ENCODE results near the gene PIEZO2.

Gene PIEZO2

GRCh38 chr18:10899481-10899880, 249.9 kb downstream of the PIEZO2 start:
- no peak overlapping the region for H2BK12ac ChIP-seq (ENCODE audit: low read length)
- H3K23ac ChIP-seq (ENCODE audit: low read length): no peak overlapping the region
- H2BK120ac ChIP-seq (ENCODE audit: insufficient read depth, low read length, poor library complexity): no peak overlapping the region
- no peak overlapping the region for H3K9ac ChIP-seq (ENCODE audit: low read length)
- H3K79me2 ChIP-seq (ENCODE audit: control insufficient read depth, insufficient read depth, low read length, poor library complexity): no peaks in the 10 kb centered on the region
- H3K4me1 ChIP-seq (ENCODE audit: control insufficient read depth in 1 of 2, insufficient read depth in 2 of 2, low read length in 2 of 2): no peaks in the 10 kb centered on the region
- DNase-seq: no peak
- no peak overlapping the region for H3K27ac ChIP-seq (ENCODE audit: low read depth, low read length)
- no peak overlapping the region for H4K91ac ChIP-seq (ENCODE audit: low read depth, low read length)
- no peak overlapping the region for H4K12ac ChIP-seq (ENCODE audit: low read depth, low read length)
- H3K36me3 ChIP-seq (ENCODE audit: control insufficient read depth in 1 of 2, insufficient read depth in 2 of 2, low read length in 2 of 2): no peaks in the 10 kb centered on the region
- H3K4ac ChIP-seq (ENCODE audit: low read depth, low read length): no peak overlapping the region
- H4K8ac ChIP-seq (ENCODE audit: low read depth, low read length): no peak overlapping the region
- no peak overlapping the region for H2AFZ ChIP-seq (ENCODE audit: insufficient read depth, low read length, poor library complexity)
- no peak overlapping the region for H3K4me2 ChIP-seq (ENCODE audit: low read length)
- H3K4me3 ChIP-seq (ENCODE audit: low read depth, low read length): no peak overlapping the region
- no peak overlapping the region for H3K14ac ChIP-seq (ENCODE audit: low read length)
- H3K9me3 ChIP-seq (ENCODE audit: insufficient read depth, low read depth, low read length): no peaks in the 10 kb centered on the region
- no peak overlapping the region for H2AK5ac ChIP-seq (ENCODE audit: low read length)
- no peak overlapping the region for H3K18ac ChIP-seq (ENCODE audit: low read length)
- WGBS (ENCODE audit: extremely low coverage, insufficient coverage, insufficient read length): no CpG with 5 or more reads among the region's 1 CpG
- no peak overlapping the region for H2BK5ac ChIP-seq (ENCODE audit: low read depth, low read length, poor library complexity)
- H3K27me3 ChIP-seq (ENCODE audit: insufficient read depth, low read length): no peaks in the 10 kb centered on the region
- H3K79me1 ChIP-seq (ENCODE audit: low read length): no peaks in the 10 kb centered on the region

GRCh38 chr18:10898417-10898974, 250.9 kb downstream of the PIEZO2 start:
- Histone ChIP-seq H3K4me2 (ENCODE audit: low read length) (no peak overlapping the region), H4K8ac (ENCODE audit: low read depth, low read length) (no peak overlapping the region), H2BK120ac (ENCODE audit: insufficient read depth, low read length, poor library complexity) (no peak overlapping the region), H3K79me2 (ENCODE audit: control insufficient read depth, insufficient read depth, low read length, poor library complexity) (no peaks in the 10 kb centered on the region), H3K27ac (ENCODE audit: low read depth, low read length) (no peak overlapping the region), H3K9ac (ENCODE audit: low read length) (no peak overlapping the region), H3K27me3 (ENCODE audit: insufficient read depth, low read length) (no peaks in the 10 kb centered on the region), H2BK5ac (ENCODE audit: low read depth, low read length, poor library complexity) (no peak overlapping the region), H3K4me1 (ENCODE audit: control insufficient read depth in 1 of 2, insufficient read depth in 2 of 2, low read length in 2 of 2) (no peaks in the 10 kb centered on the region), H3K79me1 (ENCODE audit: low read length) (no peaks in the 10 kb centered on the region), H4K12ac (ENCODE audit: low read depth, low read length) (no peak overlapping the region), H3K18ac (ENCODE audit: low read length) (no peak overlapping the region), H3K4me3 (ENCODE audit: low read depth, low read length) (no peak overlapping the region), H3K14ac (ENCODE audit: low read length) (no peak overlapping the region), H2AFZ (ENCODE audit: insufficient read depth, low read length, poor library complexity) (no peak overlapping the region), H2BK12ac (ENCODE audit: low read length) (no peak overlapping the region), H2AK5ac (ENCODE audit: low read length) (no peak overlapping the region), H4K91ac (ENCODE audit: low read depth, low read length) (no peak overlapping the region), H3K23ac (ENCODE audit: low read length) (no peak overlapping the region), H3K9me3 (ENCODE audit: insufficient read depth, low read depth, low read length) (no peaks in the 10 kb centered on the region), H3K36me3 (ENCODE audit: control insufficient read depth in 1 of 2, insufficient read depth in 2 of 2, low read length in 2 of 2) (no peaks in the 10 kb centered on the region), H3K4ac (ENCODE audit: low read depth, low read length) (no peak overlapping the region)
- DNase-seq: no peak
- 100% methylated on average over 1 of the region's 4 CpGs for WGBS (ENCODE audit: extremely low coverage, insufficient coverage, insufficient read length)

- Histone ChIP-seq H2AFZ (ENCODE audit: insufficient read depth, low read length, poor library complexity) (no peak overlapping the region), H3K36me3 (ENCODE audit: control insufficient read depth in 1 of 2, insufficient read depth in 2 of 2, low read length in 2 of 2) (no peaks in the 10 kb centered on the region), H3K4me1 (ENCODE audit: control insufficient read depth in 1 of 2, insufficient read depth in 2 of 2, low read length in 2 of 2) (no peaks in the 10 kb centered on the region), H3K27me3 (ENCODE audit: insufficient read depth, low read length) (no peaks in the 10 kb centered on the region), H3K14ac (ENCODE audit: low read length) (no peak overlapping the region), H3K27ac (ENCODE audit: low read depth, low read length) (no peak overlapping the region), H3K4ac (ENCODE audit: low read depth, low read length) (no peak overlapping the region), H3K79me2 (ENCODE audit: control insufficient read depth, insufficient read depth, low read length, poor library complexity) (no peaks in the 10 kb centered on the region), H4K8ac (ENCODE audit: low read depth, low read length) (no peak overlapping the region), H3K9ac (ENCODE audit: low read length) (no peak overlapping the region), H3K4me2 (ENCODE audit: low read length) (no peak overlapping the region), H2BK12ac (ENCODE audit: low read length) (no peak overlapping the region), H3K18ac (ENCODE audit: low read length) (no peak overlapping the region), H3K9me3 (ENCODE audit: insufficient read depth, low read depth, low read length) (no peaks in the 10 kb centered on the region), H2BK120ac (ENCODE audit: insufficient read depth, low read length, poor library complexity) (no peak overlapping the region), H3K79me1 (ENCODE audit: low read length) (no peaks in the 10 kb centered on the region), H3K23ac (ENCODE audit: low read length) (no peak overlapping the region), H4K91ac (ENCODE audit: low read depth, low read length) (no peak overlapping the region), H4K12ac (ENCODE audit: low read depth, low read length) (no peak overlapping the region), H2BK5ac (ENCODE audit: low read depth, low read length, poor library complexity) (no peak overlapping the region), H3K4me3 (ENCODE audit: low read depth, low read length) (no peak overlapping the region), H2AK5ac (ENCODE audit: low read length) (no peak overlapping the region)
- no peak for DNase-seq
- no CpG with 5 or more reads among the region's 3 CpGs for WGBS (ENCODE audit: extremely low coverage, insufficient coverage, insufficient read length)
These were observed 252.5 kb downstream of the PIEZO2 start for GRCh38 chr18:10896851-10897250.

- no peak overlapping the region for H2BK120ac ChIP-seq (ENCODE audit: insufficient read depth, low read length, poor library complexity)
- H3K36me3 ChIP-seq (ENCODE audit: control insufficient read depth in 1 of 2, insufficient read depth in 2 of 2, low read length in 2 of 2): no peaks in the 10 kb centered on the region
- H3K79me2 ChIP-seq (ENCODE audit: control insufficient read depth, insufficient read depth, low read length, poor library complexity): no peaks in the 10 kb centered on the region
- H4K91ac ChIP-seq (ENCODE audit: low read depth, low read length): no peak overlapping the region
- no peak overlapping the region for H2AFZ ChIP-seq (ENCODE audit: insufficient read depth, low read length, poor library complexity)
- no peak overlapping the region for H3K4me2 ChIP-seq (ENCODE audit: low read length)
- no peak overlapping the region for H3K14ac ChIP-seq (ENCODE audit: low read length)
- no peak overlapping the region for H3K23ac ChIP-seq (ENCODE audit: low read length)
- H3K4me3 ChIP-seq (ENCODE audit: low read depth, low read length): no peak overlapping the region
- no peak overlapping the region for H3K27ac ChIP-seq (ENCODE audit: low read depth, low read length)
- no peaks in the 10 kb centered on the region for H3K27me3 ChIP-seq (ENCODE audit: insufficient read depth, low read length)
- no peak overlapping the region for H2AK5ac ChIP-seq (ENCODE audit: low read length)
- no peaks in the 10 kb centered on the region for H3K9me3 ChIP-seq (ENCODE audit: insufficient read depth, low read depth, low read length)
- no peak overlapping the region for H2BK12ac ChIP-seq (ENCODE audit: low read length)
- H3K18ac ChIP-seq (ENCODE audit: low read length): no peak overlapping the region
- no CpG with 5 or more reads among the region's 4 CpGs for WGBS (ENCODE audit: extremely low coverage, insufficient coverage, insufficient read length)
- DNase-seq: no peak
- no peak overlapping the region for H3K4ac ChIP-seq (ENCODE audit: low read depth, low read length)
- no peak overlapping the region for H2BK5ac ChIP-seq (ENCODE audit: low read depth, low read length, poor library complexity)
- H4K8ac ChIP-seq (ENCODE audit: low read depth, low read length): no peak overlapping the region
- H4K12ac ChIP-seq (ENCODE audit: low read depth, low read length): no peak overlapping the region
- no peak overlapping the region for H3K9ac ChIP-seq (ENCODE audit: low read length)
- H3K79me1 ChIP-seq (ENCODE audit: low read length): no peaks in the 10 kb centered on the region
- H3K4me1 ChIP-seq (ENCODE audit: control insufficient read depth in 1 of 2, insufficient read depth in 2 of 2, low read length in 2 of 2): no peaks in the 10 kb centered on the region
These were observed 253.4 kb downstream of the PIEZO2 start for GRCh38 chr18:10895976-10896375.
